Measurements from ENCODE around the gene BEST2. TPM values are rescaled to one million over a fixed set of nuclear protein-coding genes. Genes with fewer than 3 reads are reported as not detected.
A peak's percentile ranks its signal among the peaks of the same experiment; 100 is the strongest.
"Not testable (repeated sequence)": the region's sequence is repeated elsewhere in the genome, so short reads cannot be mapped to it uniquely, and the experiment has no call there.

The BEST2 gene
- total RNA-seq, 1 experiment from 2014 or later = 3.3 TPM

GRCh38 chr19:12708641-12709040, 43.0 kb upstream of the BEST2 start (continued):
- TF ChIP-seq E2F4 (CRISPR knock-in tag; IDR thresholded peaks at IDR 0.05; ENCODE audit: borderline replicate concordance, low read depth) (no peak), E2F1 (CRISPR knock-in tag; IDR thresholded peaks at IDR 0.05) (no peak), TEAD4 (CRISPR knock-in tag; IDR thresholded peaks at IDR 0.05) (no peak), GRHL2 (CRISPR knock-in tag; IDR thresholded peaks at IDR 0.05; ENCODE audit: insufficient replicate concordance, severe bottlenecking) (no peak), MYBL2 (CRISPR knock-in tag; IDR thresholded peaks at IDR 0.05) (no peak), ATF6 (CRISPR knock-in tag; IDR thresholded peaks at IDR 0.05) (no peak)

- Mint-ChIP-seq H3K9me3 (no peaks in the 10 kb centered on the region), H3K36me3 (peaks cover 63% of the 10 kb centered on the region), H3K27ac (no peak overlapping the region), H3K4me1 (no peaks in the 10 kb centered on the region), H3K4me3 (no peak overlapping the region), H3K27me3 (ENCODE audit: low read depth) (no peaks in the 10 kb centered on the region)
- ATAC-seq (no peak), DNase-seq (ENCODE audit: low spot score) (no peak)
- CTCF ChIA-PET = interaction anchor here (1.1 kb wide), 1 partner anchor 49 kb away, joined by 3 read pairs; no protein-coding TSS in a partner anchor
- 0 out of 2 replicates have a peak, but pooled peaks have one; percentile 8 for TF ChIP-seq FOXP1 (CRISPR knock-in tag; IDR thresholded peaks at IDR 0.05; ENCODE audit: borderline replicate concordance)
- TF ChIP-seq USF1 (CRISPR knock-in tag; IDR thresholded peaks at IDR 0.05) = no peak
- POLR2A ChIA-PET = no interaction called here
Observed at GRCh38 chr19:12711187-12711586, 40.4 kb upstream of the BEST2 start.

- ATAC-seq; H3K4me1 Mint-ChIP-seq; H3K27me3 Mint-ChIP-seq (ENCODE audit: low read depth); H3K4me3 Mint-ChIP-seq; H3K27ac Mint-ChIP-seq; H3K9me3 Mint-ChIP-seq; CTCF ChIA-PET: not testable (repeated sequence)
- TF ChIP-seq CTCF (IDR thresholded peaks at IDR 0.05) = 0 out of 2 replicates have a peak, but pooled peaks have one; percentile 36
- peak; percentile 62 for DNase-seq (ENCODE audit: low spot score)
- peaks cover 59% of the 10 kb centered on the region for H3K36me3 Mint-ChIP-seq
- POLR2A ChIA-PET = interaction anchor here (0.7 kb wide), 1 partner anchor 25 kb away, joined by 4 read pairs; the partner anchor contains the start of gene GET3
Observed at GRCh38 chr19:12712077-12712476, 39.5 kb upstream of the BEST2 start.

GRCh38 chr19:12713304-12713703, 38.3 kb upstream of the BEST2 start:
- peaks cover 58% of the 10 kb centered on the region for H3K36me3 Mint-ChIP-seq
- POLR2A ChIA-PET; H3K27me3 Mint-ChIP-seq (ENCODE audit: low read depth); ATAC-seq; H3K27ac Mint-ChIP-seq; H3K9me3 Mint-ChIP-seq; DNase-seq (ENCODE audit: low spot score); H3K4me3 Mint-ChIP-seq; H3K4me1 Mint-ChIP-seq: not testable (repeated sequence)
- CTCF ChIA-PET = interaction anchor here (1.0 to 1.4 kb wide), 2 partner anchors 45 to 83 kb away, joined by 3 to 6 read pairs; no protein-coding TSS in a partner anchor

GRCh38 chr19:12715102-12715501, 36.5 kb upstream of the BEST2 start:
- H3K4me3 Mint-ChIP-seq = no peak overlapping the region
- DNase-seq (ENCODE audit: low spot score) = no peak
- H3K27me3 Mint-ChIP-seq (ENCODE audit: low read depth) = no peaks in the 10 kb centered on the region
- no peak overlapping the region for H3K27ac Mint-ChIP-seq
- ATAC-seq = no peak
- no peaks in the 10 kb centered on the region for H3K4me1 Mint-ChIP-seq
- ChIA-PET POLR2A (no interaction called here), CTCF (interaction anchor here (3.1 kb wide), 1 partner anchor 46 kb away, joined by 17 read pairs; no protein-coding TSS in a partner anchor)
- no peaks in the 10 kb centered on the region for H3K9me3 Mint-ChIP-seq
- H3K36me3 Mint-ChIP-seq = peaks cover 54% of the 10 kb centered on the region
- no peak for TF ChIP-seq FOXP1 (CRISPR knock-in tag; IDR thresholded peaks at IDR 0.05; ENCODE audit: borderline replicate concordance)
- TF ChIP-seq CTCF (IDR thresholded peaks at IDR 0.05) = no peak
- no peak for TF ChIP-seq GABPB1 (CRISPR knock-in tag; IDR thresholded peaks at IDR 0.05)
- TF ChIP-seq JUN (CRISPR knock-in tag; IDR thresholded peaks at IDR 0.05) = no peak
- TF ChIP-seq ZBTB43 (CRISPR knock-in tag; IDR thresholded peaks at IDR 0.05) = no peak

Measured in WTC11 (cell line).